ENCODE results near the gene BNIP3. TPM values are rescaled to one million over a fixed set of nuclear protein-coding genes. Genes with fewer than 3 reads are reported as not detected.

BNIP3 gene
- total RNA-seq, 1 experiment from 2014 or later: 37.5 TPM

GRCh38 chr10:131974034-131974817 lies 7.5 kb downstream of the BNIP3 start:
- DNase-seq (ENCODE audit: low read depth, low spot score) (no peak), ATAC-seq (no peak)
- peaks cover 41% of the 10 kb centered on the region; the same call in 1 of the 2 replicates for H3K79me2 ChIP-seq (ENCODE audit: insufficient read depth, low read length)
- H3K4me1 ChIP-seq (ENCODE audit: control insufficient read depth in 1 of 2, insufficient read depth in 2 of 2, low read length in 2 of 2): no peaks in the 10 kb centered on the region
- H3K36me3 ChIP-seq (ENCODE audit: control insufficient read depth in 1 of 2, insufficient read depth in 2 of 2, low read length in 2 of 2): peaks cover 0 to 2% of the 10 kb centered on the region in 2 experiments; a peak in 1 of 4 replicates
- BruUV-seq (replicated peaks): no TSS peak
- H4K20me1 ChIP-seq (ENCODE audit: insufficient read depth): no peaks in the 10 kb centered on the region; the same call in 1 of the 2 replicates
- no peaks in the 10 kb centered on the region for H3K27me3 ChIP-seq (ENCODE audit: insufficient read depth, low read length)
- RAD21 ChIA-PET (ENCODE audit: low non-redundant PET in 1 of 2, low total read pairs in 2 of 2, uncharacterized antibody in 2 of 2, unreplicated experiment in 2 of 2): no interaction called here
- TF ChIP-seq EZH2phosphoT487 (IDR thresholded peaks at IDR 0.05; ENCODE audit: borderline replicate concordance): no peak
- no peaks in the 10 kb centered on the region for H3K9me3 ChIP-seq (ENCODE audit: control insufficient read depth in 1 of 2, insufficient read depth in 1 of 2, low read depth in 1 of 2, low read length in 2 of 2)
- CTCF ChIA-PET: no interaction called here
- H3K4me3 ChIP-seq (replicated peaks in 1 of 2; ENCODE audit: low read depth in 1 of 2, low read length in 2 of 2): no peak overlapping the region
- intact Hi-C loops (cut with micrococcal nuclease): no loop called here
- H3K4me2 ChIP-seq (ENCODE audit: low read length): no peak overlapping the region
- no peak overlapping the region for H3K27ac ChIP-seq (ENCODE audit: low read depth, low read length)
- no peak overlapping the region for H3K9ac ChIP-seq (ENCODE audit: low read length)
- no peaks in the 10 kb centered on the region for H3K9me2 ChIP-seq (ENCODE audit: insufficient read depth)
- no peak overlapping the region for H2AFZ ChIP-seq (ENCODE audit: low read depth, low read length, poor library complexity, severe bottlenecking)
- POLR2A ChIA-PET: no interaction called here

- no TSS peak for BruUV-seq (replicated peaks)
- Histone ChIP-seq H3K9me3 (ENCODE audit: control insufficient read depth in 1 of 2, insufficient read depth in 1 of 2, low read depth in 1 of 2, low read length in 2 of 2) (no peaks in the 10 kb centered on the region), H3K27ac (ENCODE audit: low read depth, low read length) (no peak overlapping the region), H3K4me3 (replicated peaks in 1 of 2; ENCODE audit: low read depth in 1 of 2, low read length in 2 of 2) (no peak overlapping the region), H3K27me3 (ENCODE audit: insufficient read depth, low read length) (no peaks in the 10 kb centered on the region), H4K20me1 (ENCODE audit: insufficient read depth) (no peaks in the 10 kb centered on the region; the same call in 1 of the 2 replicates), H3K79me2 (ENCODE audit: insufficient read depth, low read length) (peaks cover 34% of the 10 kb centered on the region; the same call in 1 of the 2 replicates), H3K4me2 (ENCODE audit: low read length) (no peak overlapping the region), H3K9ac (ENCODE audit: low read length) (no peak overlapping the region), H3K36me3 (ENCODE audit: control insufficient read depth in 1 of 2, insufficient read depth in 2 of 2, low read length in 2 of 2) (peaks cover 0 to 2% of the 10 kb centered on the region in 2 experiments; a peak in 1 of 4 replicates), H3K9me2 (ENCODE audit: insufficient read depth) (no peaks in the 10 kb centered on the region), H3K4me1 (ENCODE audit: control insufficient read depth in 1 of 2, insufficient read depth in 2 of 2, low read length in 2 of 2) (no peaks in the 10 kb centered on the region), H2AFZ (ENCODE audit: low read depth, low read length, poor library complexity, severe bottlenecking) (no peak overlapping the region)
- DNase-seq (ENCODE audit: low read depth, low spot score) (no peak), ATAC-seq (no peak)
- intact Hi-C loops (cut with micrococcal nuclease): no loop called here
- POLR2A ChIA-PET: no interaction called here
- CTCF ChIA-PET: no interaction called here
- TF ChIP-seq ZFX (IDR thresholded peaks at IDR 0.05) (no peak), EZH2phosphoT487 (IDR thresholded peaks at IDR 0.05; ENCODE audit: borderline replicate concordance) (no peak), SP1 (IDR thresholded peaks at IDR 0.05; ENCODE audit: low read depth) (no peak), YY1 (IDR thresholded peaks at IDR 0.05; ENCODE audit: extremely low read depth, insufficient replicate concordance, low read depth, low read length) (no peak), JUND (IDR thresholded peaks at IDR 0.05) (no peak), CBX3 (IDR thresholded peaks at IDR 0.05; ENCODE audit: low read depth) (no peak), CTCF (IDR thresholded peaks at IDR 0.05 in 2 of 3, conservative IDR thresholded peaks at IDR 0.05 in 1 of 3; ENCODE audit: borderline replicate concordance in 1 of 3, insufficient read depth in 1 of 3, low read depth in 2 of 3, low read length in 2 of 3) (no peak), EZH2 (IDR thresholded peaks at IDR 0.05) (no peak), CEBPB (IDR thresholded peaks at IDR 0.05; ENCODE audit: low read depth) (no peak), ZNF274 (IDR thresholded peaks at IDR 0.05; ENCODE audit: low read depth, low read length) (no peak), ATF3 (IDR thresholded peaks at IDR 0.05) (no peak), SIN3A (IDR thresholded peaks at IDR 0.05; ENCODE audit: low read depth) (no peak), REST (IDR thresholded peaks at IDR 0.05; ENCODE audit: low read depth) (no peak)
- RAD21 ChIA-PET (ENCODE audit: low non-redundant PET in 1 of 2, low total read pairs in 2 of 2, uncharacterized antibody in 2 of 2, unreplicated experiment in 2 of 2): no interaction called here
These were observed 8.4 kb downstream of the BNIP3 start for GRCh38 chr10:131973160-131973951.

Data from HCT116 (cell line).